VCaP (cell line): ENCODE results near the gene ZMAT5.

ENCODE experiments used
- H3K27ac ChIP-seq: fragments of 450-650 bp; 2 replicates; pipeline ENCODE4 v1.5.1; 2017
- TF ChIP-seq, protein P1 (sequence below): fragments of 450-650 bp; conservative IDR thresholded peaks from 2 replicates; pipeline ENCODE4 v1.5.1; 2017; ENCODE audit warnings: mild to moderate bottlenecking, moderate library complexity

Gene ZMAT5

DNA sequence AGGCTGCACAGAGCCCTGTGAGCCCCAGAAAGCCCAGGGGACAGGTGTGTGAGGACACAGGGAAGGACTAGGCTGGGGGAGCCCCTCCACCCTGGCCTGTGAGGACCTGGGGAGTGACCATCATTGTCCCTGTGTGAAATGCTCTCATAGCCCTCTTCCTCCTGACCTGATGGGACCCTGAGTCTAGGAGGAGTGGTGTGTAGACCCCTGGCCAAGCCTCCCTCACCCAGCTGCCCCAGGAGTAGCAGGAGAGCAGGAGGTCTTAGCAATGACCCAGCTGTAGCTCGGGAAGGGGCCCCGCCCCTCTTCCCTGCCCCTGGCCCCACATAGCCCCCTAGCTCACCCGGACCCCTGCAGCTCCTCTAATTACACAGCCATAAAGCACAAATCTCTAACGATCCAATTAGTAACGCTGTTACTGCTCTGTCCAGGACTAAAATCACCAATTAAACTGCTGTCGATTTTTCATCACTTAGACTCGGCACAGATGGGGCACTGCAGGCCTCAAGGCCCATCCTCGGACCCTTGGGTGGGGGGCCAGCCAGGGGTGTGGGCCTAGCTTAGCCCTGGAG lies 53.6 kb downstream of the ZMAT5 start:
- TF ChIP-seq, protein P1, sequence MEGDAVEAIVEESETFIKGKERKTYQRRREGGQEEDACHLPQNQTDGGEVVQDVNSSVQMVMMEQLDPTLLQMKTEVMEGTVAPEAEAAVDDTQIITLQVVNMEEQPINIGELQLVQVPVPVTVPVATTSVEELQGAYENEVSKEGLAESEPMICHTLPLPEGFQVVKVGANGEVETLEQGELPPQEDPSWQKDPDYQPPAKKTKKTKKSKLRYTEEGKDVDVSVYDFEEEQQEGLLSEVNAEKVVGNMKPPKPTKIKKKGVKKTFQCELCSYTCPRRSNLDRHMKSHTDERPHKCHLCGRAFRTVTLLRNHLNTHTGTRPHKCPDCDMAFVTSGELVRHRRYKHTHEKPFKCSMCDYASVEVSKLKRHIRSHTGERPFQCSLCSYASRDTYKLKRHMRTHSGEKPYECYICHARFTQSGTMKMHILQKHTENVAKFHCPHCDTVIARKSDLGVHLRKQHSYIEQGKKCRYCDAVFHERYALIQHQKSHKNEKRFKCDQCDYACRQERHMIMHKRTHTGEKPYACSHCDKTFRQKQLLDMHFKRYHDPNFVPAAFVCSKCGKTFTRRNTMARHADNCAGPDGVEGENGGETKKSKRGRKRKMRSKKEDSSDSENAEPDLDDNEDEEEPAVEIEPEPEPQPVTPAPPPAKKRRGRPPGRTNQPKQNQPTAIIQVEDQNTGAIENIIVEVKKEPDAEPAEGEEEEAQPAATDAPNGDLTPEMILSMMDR = no peak
- no peak overlapping the region for H3K27ac ChIP-seq

DNA sequence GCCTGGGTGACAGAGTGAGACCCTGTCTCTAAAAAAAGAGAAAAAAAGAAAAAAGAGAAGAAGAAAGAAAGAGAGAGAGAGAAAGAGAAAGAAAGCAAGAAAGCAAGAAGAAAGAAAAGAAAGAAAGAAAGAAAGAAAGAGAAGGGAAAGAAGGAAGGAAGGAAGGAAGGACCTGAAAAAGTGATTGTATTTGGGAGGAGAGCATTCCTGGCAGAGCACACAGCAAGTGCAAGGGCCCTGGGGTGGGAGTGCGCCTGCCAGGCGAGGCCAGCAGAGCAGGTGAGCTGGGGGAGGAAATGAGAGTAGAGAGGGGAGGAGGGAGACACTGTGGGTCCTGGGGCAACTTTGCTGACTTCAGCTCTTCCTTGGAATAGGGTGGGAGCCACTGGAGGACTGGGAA lies 54.7 kb downstream of the ZMAT5 start:
- TF ChIP-seq, protein P1 = no peak

GRCh38 chr22:29710922-29711593 lies 55.7 kb downstream of the ZMAT5 start:
- TF ChIP-seq, protein P1 = no peak
- H3K27ac ChIP-seq = peak overlapping the region; percentile 43; the same call in 1 of the 2 replicates

More for the DNA sequence above, 54.7 kb downstream of the ZMAT5 start:
- H3K27ac ChIP-seq = no peak overlapping the region

- peak overlapping the region; percentile 43; the same call in 1 of the 2 replicates for H3K27ac ChIP-seq
- TF ChIP-seq, protein P1 = no peak
These were observed 56.6 kb downstream of the ZMAT5 start for GRCh38 chr22:29710193-29710592.

GRCh38 chr22:29707471-29707870 lies 59.3 kb downstream of the ZMAT5 start:
- H3K27ac ChIP-seq = no peak overlapping the region
- TF ChIP-seq, protein P1 = no peak

- TF ChIP-seq, protein P1 = no peak
- no peak overlapping the region for H3K27ac ChIP-seq
These were observed 59.8 kb downstream of the ZMAT5 start for GRCh38 chr22:29707010-29707409.

DNA sequence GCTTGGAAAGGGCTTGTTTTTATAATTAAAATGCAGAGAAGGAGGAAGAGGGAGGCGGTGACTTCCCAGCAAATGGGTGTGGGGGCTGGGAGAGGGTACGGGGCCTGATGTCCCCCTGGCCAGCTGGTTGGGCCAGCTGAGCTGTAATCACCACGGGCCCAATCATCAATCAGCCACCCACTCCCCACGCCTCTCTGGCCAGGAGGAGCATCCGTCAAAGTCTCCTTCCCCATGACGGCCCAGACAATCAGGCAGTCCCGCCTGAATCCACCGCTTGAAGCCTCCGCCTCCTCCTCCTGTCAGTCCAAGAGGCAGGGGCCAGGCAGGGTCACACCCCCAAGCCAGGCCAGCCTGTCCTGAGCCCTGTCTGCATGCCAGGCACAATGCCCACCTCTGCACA lies 60.3 kb downstream of the ZMAT5 start:
- TF ChIP-seq, protein P1 = no peak
- 0 out of 2 replicates have a peak overlapping the region, but pooled peaks have one; percentile 68 for H3K27ac ChIP-seq
